Islet of Langerhans (tissue), 1 donor: ENCODE results near the gene PTOV1.

ENCODE experiments used
- FAIRE-seq: peaks from one replicate; lab custom pipeline; 2011; peaks lifted over from hg19 to GRCh38; lab: Jason Lieb, UNC

The PTOV1 gene

DNA sequence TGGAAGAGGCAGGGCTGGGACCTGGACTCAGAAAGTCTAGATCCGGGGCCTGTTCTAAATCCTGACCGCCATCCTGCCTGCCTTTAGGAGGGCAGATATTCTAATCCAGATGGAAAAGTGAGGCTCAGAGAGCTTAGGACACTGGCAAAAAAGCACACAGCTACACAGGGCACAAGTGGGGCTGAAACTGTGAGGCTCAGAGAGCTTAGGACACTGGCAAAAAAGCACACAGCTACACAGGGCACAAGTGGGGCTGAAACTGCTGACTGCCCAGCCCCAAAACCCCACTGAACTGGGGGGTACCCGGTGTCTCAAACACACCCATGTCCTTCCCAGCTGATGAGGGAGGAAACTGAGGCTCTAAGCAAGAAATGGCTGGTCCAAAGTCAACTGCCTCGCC lies 24.2 kb downstream of the PTOV1 start:
- FAIRE-seq = no peak

DNA sequence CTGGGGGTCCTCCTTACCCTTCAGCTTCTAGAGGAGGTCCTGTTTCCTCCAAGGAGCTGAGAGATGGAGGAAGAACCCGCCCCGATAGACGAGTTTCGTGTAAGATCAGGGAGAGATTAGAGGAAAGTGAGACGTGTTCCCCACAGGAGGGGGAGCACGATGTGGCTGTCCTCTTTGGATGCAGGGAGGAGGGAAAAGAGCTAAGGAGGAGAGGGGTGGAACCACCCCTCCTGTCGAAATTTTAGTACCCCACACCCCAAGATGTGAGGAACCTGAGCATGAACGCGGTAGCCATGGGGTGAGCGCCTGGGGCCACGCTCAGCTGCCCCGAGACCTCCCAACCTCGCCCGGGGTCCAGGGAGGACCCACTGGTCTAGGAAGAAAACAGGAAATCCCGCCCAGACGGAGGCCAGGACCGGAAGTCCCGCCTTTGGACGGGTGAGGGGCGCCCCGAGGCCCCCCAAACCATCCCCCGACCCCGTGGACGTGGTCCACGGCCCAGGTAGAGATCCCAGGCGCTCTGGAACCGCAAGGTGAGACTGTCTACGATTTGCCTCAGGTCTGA lies 25.0 kb downstream of the PTOV1 start:
- FAIRE-seq = no peak

DNA sequence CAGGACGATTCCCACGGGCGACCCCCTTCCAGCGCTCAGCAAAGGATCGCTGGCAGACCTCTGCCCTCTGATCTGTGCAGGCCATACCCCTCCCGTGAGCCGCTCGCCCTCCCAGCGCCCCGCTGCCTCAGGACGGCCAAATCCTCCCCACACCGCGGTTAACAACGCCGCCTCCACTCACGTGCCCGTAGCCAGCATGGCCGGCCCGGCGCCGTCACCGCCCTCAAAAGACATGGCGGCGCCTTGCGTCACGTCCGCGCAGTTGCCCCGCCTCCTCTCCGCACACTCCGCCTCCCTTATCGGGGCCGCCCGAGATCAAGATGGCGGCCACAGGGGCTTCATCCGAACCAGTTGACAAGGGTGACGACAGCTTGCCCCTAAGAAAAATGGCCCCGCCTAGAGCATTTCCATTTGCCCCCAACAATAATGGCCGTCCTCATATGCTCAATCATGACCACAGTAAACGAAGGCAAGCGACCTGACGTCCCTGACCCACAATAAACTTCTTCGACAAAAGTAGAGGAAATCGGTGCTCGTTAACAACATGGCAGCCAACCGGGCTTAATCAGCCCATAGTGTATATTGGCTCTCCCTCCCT lies 25.6 kb downstream of the PTOV1 start:
- FAIRE-seq = no peak

DNA sequence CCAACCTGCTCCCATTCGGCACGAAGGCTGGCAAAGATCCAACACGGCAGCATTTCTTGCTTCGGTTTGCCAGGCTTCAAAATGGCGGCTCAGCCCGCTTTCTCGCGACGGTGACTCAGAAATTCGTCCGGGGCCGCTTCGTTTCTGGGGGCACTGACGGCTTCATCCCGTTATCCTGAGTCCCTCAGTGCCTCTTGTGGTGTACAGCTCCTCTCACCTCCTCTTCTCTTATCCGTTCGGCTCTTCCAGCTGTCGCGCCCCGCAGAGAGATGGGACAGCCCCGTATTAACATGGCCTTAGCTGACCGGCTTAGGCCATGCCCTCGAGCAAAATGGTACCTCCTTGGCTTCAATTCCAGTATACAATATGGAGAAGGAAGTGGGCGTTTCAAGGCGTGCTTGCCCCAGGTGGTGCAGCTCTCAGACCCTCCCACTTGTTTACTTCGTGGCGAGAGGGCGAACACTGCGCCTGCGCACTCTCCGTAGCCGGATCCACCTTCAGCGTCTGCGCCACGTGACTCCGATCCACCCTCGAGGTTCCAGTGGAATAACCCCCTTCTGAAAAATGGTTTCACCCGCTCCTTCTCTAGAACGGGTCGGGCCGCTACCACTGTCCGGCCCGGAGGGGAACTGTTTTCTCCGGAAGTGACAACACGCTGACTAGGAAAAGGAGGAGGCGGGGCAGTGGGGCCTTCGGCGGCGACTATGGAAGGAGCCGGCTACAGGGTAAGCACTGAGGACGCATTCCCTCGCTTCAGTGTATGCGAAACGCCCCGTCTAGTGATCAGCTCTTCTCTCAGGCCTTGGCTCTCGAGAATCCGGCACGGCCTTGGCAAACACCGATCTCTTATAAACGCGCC lies 26.3 kb downstream of the PTOV1 start, which contains the start of the genes AKT1S1 and TBC1D17:
AKT1S1 (minus strand) TSS at position 336 of the 859 bp plus-strand sequence. CDS start 4,060 bp downstream, outside the sequence.
TBC1D17 (plus strand) TSS at position 683 of the 859 bp plus-strand sequence; CDS start at position 705, 22 bp downstream.
- FAIRE-seq = peak; percentile 97

DNA sequence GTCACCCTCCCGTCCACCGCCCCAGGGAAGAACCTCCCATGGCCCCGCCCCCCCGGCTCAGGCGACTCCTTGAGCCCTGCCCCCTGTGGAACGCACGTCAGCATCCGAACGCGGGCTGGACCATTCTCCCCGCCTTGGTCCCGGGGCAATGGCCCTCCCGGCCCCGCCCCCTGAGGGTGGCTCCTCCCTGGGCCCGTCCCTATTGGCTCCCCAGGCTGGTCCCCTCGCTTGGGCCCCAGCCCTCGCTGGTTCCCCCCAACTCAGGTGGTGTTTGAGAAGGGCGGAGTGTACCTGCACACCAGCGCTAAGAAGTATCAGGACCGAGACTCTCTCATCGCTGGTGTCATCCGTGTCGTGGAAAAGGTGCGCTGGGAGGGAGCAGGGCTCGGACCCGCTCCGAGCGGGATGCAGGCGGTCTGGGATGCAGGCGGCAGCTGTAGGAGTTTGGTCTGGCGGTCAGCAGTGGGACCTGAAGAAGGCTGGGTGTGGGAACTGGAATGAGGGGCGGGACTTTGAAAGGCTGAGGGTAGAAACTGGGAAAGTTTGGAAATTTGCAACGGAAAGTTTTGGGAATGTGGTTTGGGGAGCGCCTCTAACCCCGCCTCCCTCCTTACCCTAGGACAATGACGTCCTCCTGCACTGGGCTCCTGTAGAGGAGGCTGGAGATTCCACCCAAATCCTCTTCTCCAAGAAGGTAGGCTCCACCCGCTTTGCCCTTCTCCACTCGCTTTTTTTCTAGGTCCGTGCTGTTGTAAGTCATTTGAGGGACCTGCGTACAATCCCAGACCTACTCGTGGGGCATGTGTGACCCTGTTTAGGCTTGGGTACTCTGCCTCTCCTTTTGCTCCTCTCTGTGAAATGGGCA lies 27.2 kb downstream of the PTOV1 start:
- FAIRE-seq = no peak

DNA sequence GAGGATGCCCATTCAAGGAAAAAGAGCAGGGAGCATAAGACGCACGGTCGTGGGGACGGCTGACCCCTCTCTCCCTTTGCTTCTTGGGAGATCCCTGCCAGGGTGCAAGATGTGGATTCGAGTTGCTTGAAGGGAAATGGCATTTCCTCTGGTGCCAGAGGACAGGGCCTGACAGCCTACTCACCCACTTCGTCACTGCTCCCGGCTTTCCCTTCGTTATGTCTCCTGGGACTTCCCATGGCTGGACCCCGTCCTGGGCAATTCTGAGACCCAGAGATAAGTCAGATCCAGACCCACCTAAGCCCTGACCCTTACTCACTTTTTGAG lies 27.7 kb downstream of the PTOV1 start:
- FAIRE-seq = no peak

DNA sequence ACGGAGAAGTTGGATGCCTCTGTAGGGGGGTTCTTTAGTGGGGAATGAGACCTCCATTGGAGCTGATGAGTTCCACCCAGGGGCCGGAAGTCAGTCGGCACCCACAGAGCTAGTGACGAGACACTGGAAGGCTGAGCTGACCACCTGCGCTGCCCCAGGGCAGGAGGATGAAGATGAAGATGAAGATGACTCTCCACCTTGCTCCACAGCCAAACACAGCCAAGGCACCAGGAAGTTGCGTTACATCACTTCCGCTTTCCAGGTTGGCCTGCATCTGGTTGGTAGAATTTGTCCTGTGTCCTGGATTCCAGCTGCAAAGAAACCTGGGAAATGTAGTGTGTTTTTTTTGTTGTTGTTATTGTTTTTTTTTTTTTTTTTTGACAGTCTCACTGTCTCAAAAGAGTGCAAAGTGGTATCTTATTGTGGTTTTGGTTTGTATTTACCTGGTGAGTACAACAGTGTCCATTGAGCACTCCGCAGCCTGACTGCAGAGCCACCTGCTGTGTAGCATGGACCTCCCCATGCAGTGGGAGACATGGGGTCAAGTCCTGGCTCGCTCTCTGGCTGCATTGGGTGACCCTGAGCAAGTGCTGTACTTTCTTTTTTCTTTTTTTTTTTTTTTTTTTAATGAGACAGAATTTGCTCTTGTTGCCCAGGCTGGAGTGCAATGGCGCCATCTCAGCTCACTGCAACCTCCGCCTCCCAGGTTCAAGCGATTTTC lies 28.4 kb downstream of the PTOV1 start:
- no peak for FAIRE-seq

DNA sequence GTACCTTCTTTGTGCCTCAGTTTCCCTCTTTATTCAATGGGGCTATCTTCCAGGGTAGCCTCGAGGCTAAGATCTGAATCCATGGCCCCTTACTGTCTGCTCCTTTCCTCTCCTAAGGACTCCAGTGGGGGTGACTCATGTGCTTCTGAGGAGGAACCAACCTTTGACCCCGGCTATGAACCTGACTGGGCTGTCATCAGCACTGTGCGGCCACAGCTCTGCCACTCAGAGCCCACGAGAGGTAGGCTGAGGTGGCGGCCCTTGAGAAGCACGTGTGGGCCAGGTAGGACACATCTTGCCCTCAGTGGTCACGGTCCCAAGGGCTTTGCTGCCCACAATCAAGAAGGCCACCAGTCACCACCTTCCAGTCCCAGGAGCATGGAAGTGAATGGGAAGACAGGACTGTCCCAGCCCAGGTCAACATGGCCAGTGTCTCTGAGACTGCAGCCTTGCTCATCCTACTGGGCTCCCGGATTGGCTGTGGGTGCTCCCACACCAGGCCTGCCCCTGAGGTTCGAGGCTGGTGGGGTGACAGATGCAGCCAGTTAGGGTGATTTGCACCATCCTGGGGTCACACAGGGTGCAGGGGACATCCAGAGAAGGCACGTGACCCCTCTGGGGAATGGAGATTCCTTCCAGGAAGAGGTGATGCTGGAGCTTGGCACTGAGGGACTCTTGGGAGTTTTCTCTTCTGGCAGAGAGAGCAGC lies 29.4 kb downstream of the PTOV1 start:
- no peak for FAIRE-seq

DNA sequence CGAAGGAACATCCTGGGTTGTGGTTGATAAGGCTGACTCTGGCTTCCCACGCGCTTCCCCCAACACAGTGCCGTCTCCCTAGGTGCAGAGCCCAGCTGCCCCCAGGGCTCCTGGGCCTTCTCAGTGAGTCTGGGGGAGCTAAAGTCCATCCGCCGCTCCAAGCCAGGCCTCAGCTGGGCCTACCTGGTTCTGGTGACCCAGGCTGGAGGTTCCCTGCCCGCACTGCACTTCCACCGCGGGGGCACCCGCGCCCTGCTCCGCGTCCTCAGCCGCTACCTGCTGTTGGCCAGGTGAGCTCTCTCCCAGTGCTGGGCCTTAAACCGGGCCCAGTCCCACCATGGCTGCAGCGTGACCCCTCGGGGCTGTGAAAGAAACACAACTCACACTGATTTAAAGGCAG lies 30.2 kb downstream of the PTOV1 start:
- no peak for FAIRE-seq

DNA sequence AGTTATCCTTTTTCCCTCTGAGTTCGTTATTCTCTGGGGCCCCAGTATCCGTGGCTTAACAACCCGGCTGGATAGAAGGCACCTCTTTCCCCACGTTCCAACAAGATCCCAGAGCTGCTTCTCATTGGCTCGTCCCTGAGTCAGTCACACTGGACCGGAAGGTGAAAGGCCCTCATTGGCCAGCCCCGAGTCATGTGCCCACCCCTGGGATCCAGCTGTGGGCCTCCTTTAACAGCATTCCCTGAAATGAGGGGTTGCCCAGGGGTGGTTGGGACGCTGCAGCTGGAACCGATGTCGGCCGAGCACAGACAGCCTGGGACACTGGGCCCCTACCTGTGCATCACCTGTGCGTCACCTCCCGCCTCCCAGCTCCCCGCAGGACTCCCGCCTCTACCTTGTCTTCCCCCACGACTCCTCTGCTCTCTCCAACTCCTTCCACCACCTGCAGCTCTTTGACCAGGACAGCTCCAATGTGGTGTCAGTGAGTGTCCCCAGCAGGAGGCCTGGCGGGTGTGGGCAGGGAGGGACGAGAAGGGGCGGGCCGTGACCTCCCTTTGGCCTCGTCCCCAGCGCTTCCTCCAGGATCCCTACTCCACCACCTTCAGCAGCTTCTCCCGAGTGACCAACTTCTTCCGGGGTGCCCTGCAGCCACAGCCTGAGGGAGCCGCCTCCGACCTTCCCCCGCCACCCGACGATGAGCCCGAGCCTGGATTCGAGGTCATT lies 30.9 kb downstream of the PTOV1 start:
- no peak for FAIRE-seq

DNA sequence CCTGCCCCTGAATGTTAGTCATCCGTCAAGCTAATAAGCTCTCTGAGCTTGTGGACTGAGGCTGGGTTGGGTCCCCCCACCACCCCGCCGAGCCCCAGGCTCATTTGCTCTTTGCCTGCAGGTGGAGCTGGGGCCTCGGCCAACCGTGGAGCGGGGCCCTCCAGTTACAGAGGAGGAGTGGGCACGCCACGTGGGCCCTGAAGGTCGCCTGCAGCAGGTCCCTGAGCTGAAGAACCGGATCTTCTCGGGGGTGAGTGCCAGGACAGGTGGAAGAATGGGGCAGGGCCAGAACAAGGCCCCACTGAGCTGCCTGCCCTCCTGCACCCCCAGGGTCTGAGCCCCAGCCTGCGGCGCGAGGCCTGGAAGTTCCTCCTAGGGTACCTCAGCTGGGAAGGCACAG lies 31.7 kb downstream of the PTOV1 start:
- FAIRE-seq = no peak

DNA sequence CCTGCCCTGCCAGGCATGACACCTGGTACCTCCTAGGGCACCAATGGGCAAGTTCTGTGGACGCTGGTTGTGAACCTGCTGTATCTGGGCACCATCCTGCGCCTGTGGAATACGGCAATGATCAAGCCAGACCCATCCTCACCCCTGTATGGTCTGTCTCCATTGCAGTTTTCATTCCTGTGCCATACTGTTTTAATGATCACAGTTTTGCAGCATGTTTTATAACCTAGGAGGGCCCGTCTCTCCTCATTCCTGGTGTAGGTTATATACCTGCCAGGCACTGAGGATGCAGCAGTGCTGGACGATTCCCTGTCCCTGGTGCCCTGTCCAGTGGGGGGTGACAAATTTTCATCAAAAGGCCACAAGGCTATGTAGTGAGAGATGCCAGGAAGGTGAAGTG lies 32.1 kb downstream of the PTOV1 start:
- FAIRE-seq = no peak

DNA sequence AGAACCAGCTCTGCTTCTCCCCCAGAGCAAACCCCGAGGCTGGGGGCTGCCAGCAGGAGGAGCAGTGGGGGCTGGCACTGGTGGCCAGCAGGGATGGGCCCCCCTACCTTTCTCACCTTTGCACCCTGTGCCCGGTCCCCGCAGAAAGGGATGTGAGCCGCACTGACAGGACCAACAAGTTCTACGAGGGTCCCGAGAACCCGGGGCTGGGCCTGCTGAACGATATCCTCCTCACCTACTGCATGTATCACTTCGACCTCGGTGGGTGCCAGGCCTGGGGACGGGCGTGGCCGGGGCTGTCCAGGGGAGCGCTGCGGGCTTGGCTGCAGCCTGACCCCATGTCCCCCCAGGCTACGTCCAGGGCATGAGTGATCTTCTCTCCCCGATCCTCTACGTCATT lies 33.1 kb downstream of the PTOV1 start:
- FAIRE-seq = no peak

DNA sequence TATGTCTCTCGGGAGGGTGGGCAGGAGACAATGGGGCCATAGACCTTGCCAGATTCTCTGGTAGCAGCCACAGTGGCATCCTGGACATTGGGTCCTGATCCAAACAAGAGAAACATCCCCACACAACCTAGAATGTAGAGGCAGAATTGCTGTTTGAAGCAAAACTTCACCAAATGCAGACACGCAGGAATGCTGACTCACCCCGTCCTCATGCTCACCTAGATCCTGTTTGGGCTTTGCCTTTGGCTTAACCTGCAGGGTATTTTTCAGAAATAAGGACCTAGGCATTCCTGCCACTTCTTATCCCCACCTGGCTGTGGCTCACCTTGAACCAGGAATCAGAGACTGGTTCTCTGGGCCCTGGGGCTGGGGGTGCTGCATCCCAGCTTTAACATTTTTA lies 33.8 kb downstream of the PTOV1 start:
- no peak for FAIRE-seq

DNA sequence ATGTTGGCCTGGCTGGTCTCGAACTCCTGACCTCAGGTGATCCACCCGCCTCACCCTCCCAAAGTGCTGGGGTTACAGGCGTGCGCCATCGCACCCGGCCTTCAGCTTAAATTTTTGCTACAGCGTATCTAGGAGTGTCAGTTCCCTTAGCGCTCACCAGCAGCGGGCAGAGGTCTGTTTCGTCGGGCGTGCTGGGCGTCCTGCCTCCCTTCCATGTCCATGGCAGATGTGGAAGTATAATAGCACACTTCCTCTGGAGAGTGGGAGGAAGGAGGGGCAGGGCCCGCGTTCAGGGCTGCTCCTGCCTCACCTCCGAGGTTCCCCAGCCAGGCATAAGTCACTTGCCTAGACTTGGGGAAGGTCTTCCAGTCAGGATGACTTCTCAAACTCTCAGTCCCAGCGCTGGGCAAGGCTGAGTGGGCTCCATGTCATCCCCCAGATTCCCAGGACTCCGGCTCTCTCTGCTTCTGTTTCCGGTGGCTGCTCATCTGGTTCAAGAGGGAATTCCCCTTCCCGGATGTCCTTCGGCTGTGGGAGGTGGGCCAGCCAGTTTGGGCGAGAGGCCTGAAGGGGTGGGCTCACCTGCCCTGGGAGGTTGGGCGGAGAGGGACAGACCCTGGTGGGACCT lies 36.2 kb downstream of the PTOV1 start:
- no peak for FAIRE-seq

DNA sequence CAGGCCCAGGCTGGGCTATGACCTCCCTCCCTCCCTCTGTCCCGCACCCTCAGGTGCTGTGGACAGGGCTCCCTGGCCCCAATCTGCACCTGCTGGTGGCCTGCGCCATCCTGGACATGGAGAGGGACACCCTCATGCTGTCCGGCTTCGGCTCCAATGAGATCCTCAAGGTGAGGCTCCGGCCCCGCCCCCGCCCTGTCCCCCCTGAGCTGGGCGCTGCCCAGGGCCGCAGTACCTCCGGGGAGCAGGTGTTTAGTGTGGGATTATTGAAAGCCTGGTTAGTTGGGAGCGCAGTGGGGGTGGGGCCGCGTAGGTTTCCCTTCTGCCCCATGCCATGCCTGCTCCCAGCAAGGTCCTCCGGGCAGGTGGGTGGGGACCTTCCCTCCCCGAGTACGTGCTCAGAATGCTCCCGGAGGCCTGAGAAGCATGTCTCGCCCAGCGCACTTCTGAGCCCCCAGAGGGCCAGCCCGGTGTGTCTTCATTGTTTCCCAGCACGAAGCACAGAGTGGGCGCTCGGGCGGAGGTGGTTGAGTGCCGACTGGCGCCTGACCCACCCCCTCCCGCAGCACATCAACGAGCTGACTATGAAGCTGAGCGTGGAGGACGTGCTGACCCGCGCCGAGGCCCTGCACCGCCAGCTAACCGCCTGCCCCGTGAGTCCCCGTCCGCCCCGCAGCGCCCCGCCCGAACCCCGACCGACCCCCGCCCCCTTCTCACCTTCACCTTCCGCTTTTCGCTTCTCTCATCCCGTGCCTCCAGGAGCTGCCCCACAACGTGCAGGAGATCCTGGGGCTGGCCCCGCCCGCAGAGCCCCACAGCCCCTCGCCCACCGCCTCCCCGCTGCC lies 36.9 kb downstream of the PTOV1 start:
- no peak for FAIRE-seq

DNA sequence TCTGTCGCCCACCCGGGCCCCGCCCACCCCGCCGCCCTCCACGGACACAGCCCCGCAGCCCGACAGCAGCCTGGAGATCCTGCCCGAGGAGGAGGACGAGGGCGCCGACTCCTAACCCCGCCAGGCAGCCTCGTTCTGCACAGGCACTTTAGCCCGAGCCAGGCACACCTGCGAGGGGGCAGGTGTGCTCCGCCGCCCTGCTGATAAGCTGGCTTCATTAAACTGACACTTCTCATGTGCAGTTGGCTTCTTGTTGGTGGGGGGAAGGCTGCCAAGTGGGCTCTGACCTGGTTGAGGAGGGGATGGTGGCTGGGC lies 37.5 kb downstream of the PTOV1 start:
- FAIRE-seq = no peak

DNA sequence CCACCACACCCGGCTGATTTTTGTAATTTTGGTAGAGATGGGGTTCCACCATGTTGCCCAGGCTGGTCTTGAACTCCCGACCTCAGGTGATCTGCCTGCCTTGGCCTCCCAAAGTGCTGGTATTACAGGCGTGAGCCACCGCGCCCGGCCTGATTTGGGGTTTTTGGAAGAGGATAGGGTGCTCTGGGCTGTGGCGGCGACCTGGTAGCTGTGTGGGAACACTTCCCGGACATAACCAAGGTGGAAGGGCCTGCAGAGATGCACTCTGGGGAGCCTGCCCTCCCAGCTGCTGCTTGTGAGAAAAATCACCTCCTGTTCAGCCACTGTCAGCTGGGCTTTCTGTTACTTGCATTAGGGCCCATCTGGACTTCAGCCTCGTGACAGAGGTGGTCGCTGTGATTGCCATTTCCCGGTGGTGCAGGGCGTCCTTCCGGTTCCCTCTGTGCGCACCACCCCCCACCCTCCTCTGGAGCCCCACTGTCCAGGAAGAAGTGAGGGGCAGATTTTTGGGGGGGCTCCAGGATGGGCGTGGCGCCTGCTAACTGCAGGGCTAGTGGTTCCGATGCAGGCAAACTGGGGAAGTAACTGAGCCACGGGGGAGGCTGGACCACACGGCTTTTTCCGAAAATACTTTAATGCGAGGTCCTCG lies 38.2 kb downstream of the PTOV1 start:
- no peak for FAIRE-seq
